Mesothelial cell of epicardium (in vitro differentiated cells): ENCODE results near the gene CHRNA10. TPM values are rescaled to one million over a fixed set of nuclear protein-coding genes. Genes with fewer than 3 reads are reported as not detected.

Experiments used
- DNase-seq, 2 experiments: peaks; one replicate each; pipeline ENCODE4 v3.0.0; 2021; ENCODE audit warnings: low spot score in 2 of 2; ENCODE audit not compliant: unreplicated experiment in 2 of 2
- H3K27ac Mint-ChIP-seq: 2 replicates; pipeline ENCODE4 v1.8.0; 2021; ENCODE audit warnings: mixed read lengths
- H3K27me3 Mint-ChIP-seq: 2 replicates; pipeline ENCODE4 v1.8.0; 2021; ENCODE audit warnings: low read depth, mixed read lengths
- H3K36me3 Mint-ChIP-seq: 2 replicates; pipeline ENCODE4 v1.8.0; 2021; ENCODE audit warnings: mixed read lengths
- H3K4me1 Mint-ChIP-seq: 2 replicates; pipeline ENCODE4 v1.8.0; 2021; ENCODE audit warnings: mixed read lengths
- H3K4me3 Mint-ChIP-seq: 2 replicates; pipeline ENCODE4 v1.8.0; 2021; ENCODE audit warnings: mild to moderate bottlenecking, moderate library complexity, mixed read lengths
- H3K9me3 Mint-ChIP-seq: 2 replicates; pipeline ENCODE4 v1.8.0; 2021; ENCODE audit warnings: mixed read lengths
- total RNA-seq: library from RNA; stranded (reverse); gene quantifications from 3 replicates; pipeline ENCODE4 v1.2.1, GENCODE V29; 2021
- TF ChIP-seq, protein P1 (sequence below): fragments of 200-600 bp; sonication (generic); IDR thresholded peaks from one replicate; pipeline ENCODE4 v1.5.0; 2021; ENCODE audit warnings: antibody characterized with exemption; ENCODE audit not compliant: unreplicated experiment

Gene CHRNA10
- 2.6 to 2.9 TPM (median 2.9 TPM) in 3 replicates for total RNA-seq

GRCh38 chr11:3671334-3672254 is at the start of gene CHRNA10:
Gene CHRNA10 (minus strand): TSS chr11:3671384. CDS start chr11:3671312, 72 bp downstream.
- Mint-ChIP-seq H3K27me3 (no peaks in the 10 kb centered on the region), H3K9me3 (no peaks in the 10 kb centered on the region), H3K4me1 (no peaks in the 10 kb centered on the region), H3K27ac (no peak within 1 kb of the TSS), H3K36me3 (peaks cover 53% of the 10 kb centered on the region), H3K4me3 (no peak within 1 kb of the TSS)
- no peak for DNase-seq
- TF ChIP-seq, protein P1, sequence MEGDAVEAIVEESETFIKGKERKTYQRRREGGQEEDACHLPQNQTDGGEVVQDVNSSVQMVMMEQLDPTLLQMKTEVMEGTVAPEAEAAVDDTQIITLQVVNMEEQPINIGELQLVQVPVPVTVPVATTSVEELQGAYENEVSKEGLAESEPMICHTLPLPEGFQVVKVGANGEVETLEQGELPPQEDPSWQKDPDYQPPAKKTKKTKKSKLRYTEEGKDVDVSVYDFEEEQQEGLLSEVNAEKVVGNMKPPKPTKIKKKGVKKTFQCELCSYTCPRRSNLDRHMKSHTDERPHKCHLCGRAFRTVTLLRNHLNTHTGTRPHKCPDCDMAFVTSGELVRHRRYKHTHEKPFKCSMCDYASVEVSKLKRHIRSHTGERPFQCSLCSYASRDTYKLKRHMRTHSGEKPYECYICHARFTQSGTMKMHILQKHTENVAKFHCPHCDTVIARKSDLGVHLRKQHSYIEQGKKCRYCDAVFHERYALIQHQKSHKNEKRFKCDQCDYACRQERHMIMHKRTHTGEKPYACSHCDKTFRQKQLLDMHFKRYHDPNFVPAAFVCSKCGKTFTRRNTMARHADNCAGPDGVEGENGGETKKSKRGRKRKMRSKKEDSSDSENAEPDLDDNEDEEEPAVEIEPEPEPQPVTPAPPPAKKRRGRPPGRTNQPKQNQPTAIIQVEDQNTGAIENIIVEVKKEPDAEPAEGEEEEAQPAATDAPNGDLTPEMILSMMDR, result no peak

GRCh38 chr11:3712274-3712673 is 41.1 kb upstream of the CHRNA10 start:
- H3K36me3 Mint-ChIP-seq, result peaks cover 39% of the 10 kb centered on the region
- TF ChIP-seq, protein P1, result no peak
- no peaks in the 10 kb centered on the region for H3K9me3 Mint-ChIP-seq
- H3K27ac Mint-ChIP-seq, result no peak overlapping the region
- no peak for DNase-seq
- no peaks in the 10 kb centered on the region for H3K4me1 Mint-ChIP-seq
- H3K27me3 Mint-ChIP-seq, result no peaks in the 10 kb centered on the region
- no peak overlapping the region for H3K4me3 Mint-ChIP-seq

- TF ChIP-seq, protein P1, result no peak
- DNase-seq, result no peak
- no peaks in the 10 kb centered on the region for H3K4me1 Mint-ChIP-seq
- H3K27me3 Mint-ChIP-seq, result no peaks in the 10 kb centered on the region
- H3K9me3 Mint-ChIP-seq, result no peaks in the 10 kb centered on the region
- no peak overlapping the region for H3K4me3 Mint-ChIP-seq
- peaks cover 38% of the 10 kb centered on the region for H3K36me3 Mint-ChIP-seq
- H3K27ac Mint-ChIP-seq, result no peak overlapping the region
Measured at GRCh38 chr11:3710485-3711259, 39.5 kb upstream of the CHRNA10 start.

- no peak for DNase-seq
- Mint-ChIP-seq H3K9me3 (no peaks in the 10 kb centered on the region), H3K36me3 (peaks cover 40% of the 10 kb centered on the region), H3K27ac (no peak overlapping the region), H3K4me3 (no peak overlapping the region), H3K27me3 (no peaks in the 10 kb centered on the region), H3K4me1 (no peaks in the 10 kb centered on the region)
- TF ChIP-seq, protein P1, result no peak
Measured at GRCh38 chr11:3709977-3710376, 38.8 kb upstream of the CHRNA10 start.

GRCh38 chr11:3707176-3707575 is 36.0 kb upstream of the CHRNA10 start:
- DNase-seq, result no peak
- peaks cover 41% of the 10 kb centered on the region for H3K36me3 Mint-ChIP-seq
- no peaks in the 10 kb centered on the region for H3K9me3 Mint-ChIP-seq
- no peak overlapping the region for H3K27ac Mint-ChIP-seq
- no peaks in the 10 kb centered on the region for H3K4me1 Mint-ChIP-seq
- no peaks in the 10 kb centered on the region for H3K27me3 Mint-ChIP-seq
- H3K4me3 Mint-ChIP-seq, result no peak overlapping the region
- TF ChIP-seq, protein P1, result no peak
